ENCODE data around the gene NUTM2F. TPM values are rescaled to one million over a fixed set of nuclear protein-coding genes. Genes with fewer than 3 reads are reported as not detected.
"Not testable (repeated sequence)": the region's sequence is repeated elsewhere in the genome, so short reads cannot be mapped to it uniquely, and the experiment has no call there.

Gene NUTM2F
- total RNA-seq, result not detected
- not detected for total RNA-seq (2013)

DNA sequence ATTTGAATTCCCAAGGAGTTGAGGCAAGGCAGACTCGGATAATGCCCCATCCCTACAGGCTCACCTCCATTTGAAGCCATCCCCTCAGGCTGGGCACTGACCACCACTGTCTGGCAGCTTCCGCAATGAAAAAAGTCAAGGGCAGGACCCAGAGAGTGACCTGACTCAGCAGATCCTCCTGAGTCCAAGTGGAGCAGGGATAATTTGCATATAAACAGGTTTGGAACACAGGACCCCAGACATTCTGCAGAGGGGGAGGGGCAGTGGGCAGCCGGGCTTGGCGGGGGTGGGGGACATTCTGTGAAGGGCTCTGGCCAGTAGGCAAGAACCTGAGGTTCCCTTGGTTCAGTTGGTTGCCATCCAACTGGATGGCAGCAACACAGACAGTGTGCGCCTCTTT lies at the start of gene NUTM2F:
Gene NUTM2F (minus strand): TSS at position 101 of the 400 bp plus-strand sequence. CDS start 21 bp downstream, at position 80.
- H3K4me3 Mint-ChIP-seq; H3K27ac Mint-ChIP-seq; H3K9me3 Mint-ChIP-seq; H3K36me3 ChIP-seq (ENCODE audit: control insufficient read depth, insufficient read depth, low read length); H3K27ac ChIP-seq (ENCODE audit: low read length); ATAC-seq; H3K4me1 ChIP-seq (ENCODE audit: control insufficient read depth, insufficient read depth, low read length); H3K36me3 Mint-ChIP-seq; H3K4me3 ChIP-seq (ENCODE audit: low read length); H3K9me3 ChIP-seq (ENCODE audit: control insufficient read depth, insufficient read depth, low read length); H3K4me1 Mint-ChIP-seq; intact Hi-C loops (cut with micrococcal nuclease); DNase-seq; H3K27me3 ChIP-seq (ENCODE audit: control insufficient read depth, insufficient read depth, low read length); H3K27me3 Mint-ChIP-seq (ENCODE audit: low read depth in 2 of 2): not testable (repeated sequence)
- WGBS (ENCODE audit: insufficient coverage), result 100% methylated on average over 1 of the region's 5 CpGs

DNA sequence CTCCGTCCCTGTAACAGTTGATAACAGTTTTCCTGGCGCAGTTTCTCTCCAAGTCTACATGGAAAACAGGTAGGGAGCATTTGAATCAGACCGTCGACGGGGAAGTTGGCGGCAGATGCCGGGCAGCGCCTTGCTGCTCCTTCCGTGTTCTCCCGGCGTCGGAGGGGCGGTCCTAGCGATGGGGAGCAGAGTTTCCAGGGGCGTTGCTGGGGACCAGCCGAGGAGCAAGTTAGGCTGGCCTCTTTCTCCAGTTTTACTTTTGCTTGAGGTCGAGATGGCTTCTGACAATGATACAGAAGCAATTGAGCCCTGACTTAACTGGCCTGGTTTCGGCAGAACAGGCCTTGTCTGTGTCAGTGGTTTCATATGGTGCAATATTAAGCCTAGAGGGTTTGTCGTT lies 46.8 kb upstream of the NUTM2F start:
- DNase-seq (peak in 1 of 2 donors; percentile 27), ATAC-seq (peak; percentile 7 to 28 (median 21))
- H3K27me3 Mint-ChIP-seq (ENCODE audit: low read depth in 2 of 2); H3K36me3 ChIP-seq (ENCODE audit: control insufficient read depth, insufficient read depth, low read length); H3K9me3 ChIP-seq (ENCODE audit: control insufficient read depth, insufficient read depth, low read length); H3K9me3 Mint-ChIP-seq; H3K4me1 ChIP-seq (ENCODE audit: control insufficient read depth, insufficient read depth, low read length); H3K36me3 Mint-ChIP-seq; H3K27me3 ChIP-seq (ENCODE audit: control insufficient read depth, insufficient read depth, low read length); H3K4me1 Mint-ChIP-seq; intact Hi-C loops (cut with micrococcal nuclease): not testable (repeated sequence)
- 0% methylated on average over 7 of the region's 19 CpGs for WGBS (ENCODE audit: insufficient coverage)
- Mint-ChIP-seq H3K27ac (peak overlapping the region; percentile 75 to 77), H3K4me3 (peak overlapping the region; percentile 84)
- peak overlapping the region; percentile 35 for H3K27ac ChIP-seq (ENCODE audit: low read length)
- H3K4me3 ChIP-seq (ENCODE audit: low read length), result peak overlapping the region; percentile 39

- under 1% methylated on average over 98 of the region's 106 CpGs for WGBS (ENCODE audit: insufficient coverage)
- H3K27me3 Mint-ChIP-seq (ENCODE audit: low read depth in 2 of 2); H3K27me3 ChIP-seq (ENCODE audit: control insufficient read depth, insufficient read depth, low read length); H3K36me3 Mint-ChIP-seq; H3K9me3 ChIP-seq (ENCODE audit: control insufficient read depth, insufficient read depth, low read length); H3K36me3 ChIP-seq (ENCODE audit: control insufficient read depth, insufficient read depth, low read length); H3K4me1 ChIP-seq (ENCODE audit: control insufficient read depth, insufficient read depth, low read length); H3K9me3 Mint-ChIP-seq; intact Hi-C loops (cut with micrococcal nuclease); H3K4me1 Mint-ChIP-seq: not testable (repeated sequence)
- H3K27ac Mint-ChIP-seq, result peak overlapping the region; percentile 86 to 90
- peak; percentile 96 to 99 (median 96) for ATAC-seq
- peak overlapping the region; percentile 94 for H3K4me3 Mint-ChIP-seq
- peak overlapping the region; percentile 44 for H3K4me3 ChIP-seq (ENCODE audit: low read length)
- peak; percentile 86 to 92 for DNase-seq
- peak overlapping the region; percentile 43 for H3K27ac ChIP-seq (ENCODE audit: low read length)
These were observed 46.0 kb upstream of the NUTM2F start for GRCh38 chr9:94374176-94375056.

DNA sequence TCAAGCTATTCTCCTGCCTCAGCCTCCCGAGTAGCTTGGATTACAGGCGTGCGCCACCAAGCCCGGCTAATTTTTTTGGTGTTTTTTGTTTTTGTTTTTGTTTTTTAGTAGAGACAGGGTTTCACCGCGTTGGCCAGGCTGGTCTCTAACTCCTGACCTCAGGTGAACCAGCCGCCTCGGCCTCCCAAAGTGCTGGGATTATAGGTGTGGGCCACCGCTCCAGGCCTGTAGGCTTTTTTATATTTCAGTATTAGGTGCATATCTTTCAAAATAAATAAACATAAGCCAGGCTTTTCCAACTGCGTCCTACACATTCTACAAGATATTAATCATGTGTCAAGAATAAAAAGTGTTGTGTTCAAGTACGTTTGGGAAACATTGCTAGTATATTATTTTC lies 45.3 kb upstream of the NUTM2F start:
- H3K9me3 Mint-ChIP-seq; H3K27me3 ChIP-seq (ENCODE audit: control insufficient read depth, insufficient read depth, low read length); H3K36me3 ChIP-seq (ENCODE audit: control insufficient read depth, insufficient read depth, low read length); H3K36me3 Mint-ChIP-seq; DNase-seq; H3K4me1 ChIP-seq (ENCODE audit: control insufficient read depth, insufficient read depth, low read length); ATAC-seq; H3K4me1 Mint-ChIP-seq; H3K9me3 ChIP-seq (ENCODE audit: control insufficient read depth, insufficient read depth, low read length); H3K27me3 Mint-ChIP-seq (ENCODE audit: low read depth in 2 of 2); intact Hi-C loops (cut with micrococcal nuclease): not testable (repeated sequence)
- WGBS (ENCODE audit: insufficient coverage), result 50% methylated on average over 3 of the region's 11 CpGs
- peak overlapping the region; percentile 86 to 90 for H3K27ac Mint-ChIP-seq
- H3K4me3 ChIP-seq (ENCODE audit: low read length), result peak overlapping the region; percentile 44
- peak overlapping the region; percentile 43 for H3K27ac ChIP-seq (ENCODE audit: low read length)
- peak overlapping the region; percentile 94 for H3K4me3 Mint-ChIP-seq

DNA sequence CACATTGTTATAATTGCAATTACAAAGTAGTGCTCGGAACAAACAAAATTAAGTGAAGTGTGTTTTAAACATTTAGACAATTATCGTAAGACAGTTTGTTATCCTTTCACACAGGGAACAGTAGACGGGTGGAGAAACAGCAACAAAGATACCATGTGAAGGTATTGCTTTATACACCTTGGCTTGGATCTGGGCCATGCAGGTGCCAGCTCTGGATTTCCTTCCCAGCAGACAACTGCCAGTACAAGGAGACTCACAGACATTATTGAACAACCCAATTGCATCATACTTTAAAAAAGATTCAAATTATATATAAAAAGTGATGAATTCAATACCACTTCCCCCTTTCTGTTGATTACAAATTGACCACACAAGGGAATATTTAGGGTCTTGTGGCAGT lies 41.8 kb upstream of the NUTM2F start:
- H3K9me3 Mint-ChIP-seq; H3K4me3 ChIP-seq (ENCODE audit: low read length); H3K36me3 ChIP-seq (ENCODE audit: control insufficient read depth, insufficient read depth, low read length); H3K4me3 Mint-ChIP-seq; H3K9me3 ChIP-seq (ENCODE audit: control insufficient read depth, insufficient read depth, low read length); intact Hi-C loops (cut with micrococcal nuclease); H3K4me1 Mint-ChIP-seq; H3K36me3 Mint-ChIP-seq; H3K4me1 ChIP-seq (ENCODE audit: control insufficient read depth, insufficient read depth, low read length); H3K27ac ChIP-seq (ENCODE audit: low read length); H3K27me3 ChIP-seq (ENCODE audit: control insufficient read depth, insufficient read depth, low read length); ATAC-seq; H3K27ac Mint-ChIP-seq; H3K27me3 Mint-ChIP-seq (ENCODE audit: low read depth in 2 of 2); DNase-seq: not testable (repeated sequence)
- 100% methylated on average over 2 of the region's 3 CpGs for WGBS (ENCODE audit: insufficient coverage)

- H3K4me1 Mint-ChIP-seq; intact Hi-C loops (cut with micrococcal nuclease): not testable (repeated sequence)
These were observed 35.7 kb upstream of the NUTM2F start for GRCh38 chr9:94364093-94364614.

GRCh38 chr9:94357158-94357557 lies 28.7 kb upstream of the NUTM2F start:
- H3K4me1 ChIP-seq (ENCODE audit: control insufficient read depth, insufficient read depth, low read length); H3K4me3 Mint-ChIP-seq; H3K36me3 ChIP-seq (ENCODE audit: control insufficient read depth, insufficient read depth, low read length); H3K27me3 ChIP-seq (ENCODE audit: control insufficient read depth, insufficient read depth, low read length); H3K4me3 ChIP-seq (ENCODE audit: low read length); H3K9me3 Mint-ChIP-seq; H3K27ac Mint-ChIP-seq; H3K36me3 Mint-ChIP-seq; H3K9me3 ChIP-seq (ENCODE audit: control insufficient read depth, insufficient read depth, low read length); H3K27ac ChIP-seq (ENCODE audit: low read length); ATAC-seq; H3K27me3 Mint-ChIP-seq (ENCODE audit: low read depth in 2 of 2); H3K4me1 Mint-ChIP-seq; intact Hi-C loops (cut with micrococcal nuclease); DNase-seq: not testable (repeated sequence)
- WGBS (ENCODE audit: insufficient coverage), result no CpG with 5 or more reads among the region's 1 CpG

More at GRCh38 chr9:94364093-94364614, 35.7 kb upstream of the NUTM2F start:
- not testable (repeated sequence) for H3K4me3 Mint-ChIP-seq; H3K4me1 ChIP-seq (ENCODE audit: control insufficient read depth, insufficient read depth, low read length); H3K4me3 ChIP-seq (ENCODE audit: low read length); H3K27me3 ChIP-seq (ENCODE audit: control insufficient read depth, insufficient read depth, low read length); H3K27ac ChIP-seq (ENCODE audit: low read length); DNase-seq; H3K27me3 Mint-ChIP-seq (ENCODE audit: low read depth in 2 of 2); H3K36me3 ChIP-seq (ENCODE audit: control insufficient read depth, insufficient read depth, low read length); ATAC-seq; H3K9me3 ChIP-seq (ENCODE audit: control insufficient read depth, insufficient read depth, low read length); H3K36me3 Mint-ChIP-seq; H3K27ac Mint-ChIP-seq; H3K9me3 Mint-ChIP-seq
- WGBS (ENCODE audit: insufficient coverage), result 100% methylated on average over 1 of the region's 2 CpGs

All from natural killer cell (primary cell).